Measurements from ENCODE around the gene AP5S1. TPM values are rescaled to one million over a fixed set of nuclear protein-coding genes. Genes with fewer than 3 reads are reported as not detected.
"Not testable (repeated sequence)": the region's sequence is repeated elsewhere in the genome, so short reads cannot be mapped to it uniquely, and the experiment has no call there.

The AP5S1 gene
- total RNA-seq, 1 experiment from 2014 or later, result 9.4 TPM

DNA sequence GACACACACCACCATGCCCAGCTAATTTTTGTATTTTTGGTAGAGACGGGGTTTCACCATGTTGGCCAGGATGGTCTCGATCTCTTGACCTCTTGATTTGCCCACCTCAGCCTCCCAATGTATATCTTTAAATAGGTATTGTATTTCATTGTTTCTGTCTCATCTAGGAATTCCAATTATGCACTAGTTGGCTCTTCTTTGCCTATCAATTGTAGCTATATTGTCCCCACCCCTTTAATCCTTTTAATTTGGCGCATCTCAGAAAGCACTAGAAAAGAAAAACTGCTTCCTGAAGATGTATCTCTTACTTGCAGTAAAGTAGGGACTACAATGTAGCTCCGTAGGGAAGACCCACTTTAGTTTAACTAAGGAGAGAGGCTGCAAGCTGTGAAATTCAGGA, 15.8 kb downstream of the AP5S1 start:
- Histone ChIP-seq H3K27me3 (no peaks in the 10 kb centered on the region), H3K36me3 (no peaks in the 10 kb centered on the region), H3K4me1 (no peaks in the 10 kb centered on the region), H3K27ac (no peak overlapping the region), H3K4me3 (no peak overlapping the region), H3K9me3 (replicated peaks) (no peaks in the 10 kb centered on the region)
- DNase-seq, result no peak

DNA sequence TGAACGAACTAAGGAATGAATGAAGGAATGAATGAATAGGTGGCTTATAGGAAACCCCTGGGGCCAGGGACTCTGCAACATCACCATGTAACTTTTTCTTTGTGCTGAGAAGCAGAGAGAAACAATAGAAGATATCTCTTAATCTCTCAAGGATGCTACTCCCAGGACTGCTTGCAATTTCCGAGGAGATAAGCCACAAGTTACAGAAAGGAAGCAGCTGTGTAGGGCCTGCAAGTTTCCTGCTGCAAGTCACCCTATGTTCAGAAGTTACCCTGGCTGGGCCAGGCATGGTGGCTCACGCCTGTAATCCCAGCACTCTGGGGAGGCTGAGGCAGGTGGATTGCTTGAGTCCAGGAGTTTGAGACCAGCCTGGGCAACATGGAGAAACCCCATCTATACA, 19.0 kb downstream of the AP5S1 start:
- H3K9me3 ChIP-seq (replicated peaks), result no peaks in the 10 kb centered on the region
- H3K4me3 ChIP-seq, result no peak overlapping the region
- 0 out of 2 replicates have a peak, but pooled peaks cover 3% of the 10 kb centered on the region for H3K4me1 ChIP-seq
- DNase-seq, result no peak
- no peaks in the 10 kb centered on the region for H3K36me3 ChIP-seq
- H3K27me3 ChIP-seq, result no peaks in the 10 kb centered on the region
- no peak overlapping the region for H3K27ac ChIP-seq

DNA sequence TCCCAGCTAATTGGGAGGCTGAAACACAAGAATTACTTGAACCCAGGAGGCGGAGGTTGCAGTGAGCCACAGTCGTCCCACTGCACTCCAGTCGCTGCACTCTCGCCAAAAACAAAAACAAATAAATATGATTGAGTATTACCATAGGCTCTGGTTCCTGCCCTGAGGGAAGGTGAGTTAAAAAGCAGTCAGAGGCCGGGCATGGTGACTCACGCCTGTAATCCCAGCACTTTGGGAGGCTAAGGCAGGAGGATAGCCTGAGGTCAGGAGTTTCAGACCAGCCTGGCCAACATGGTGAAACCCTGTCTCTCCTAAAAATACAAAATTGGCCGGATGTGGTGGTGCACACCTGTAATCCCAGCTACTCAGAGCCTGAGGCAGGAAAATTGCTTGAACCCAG, 19.9 kb downstream of the AP5S1 start:
- H3K36me3 ChIP-seq; H3K27me3 ChIP-seq; H3K4me3 ChIP-seq; DNase-seq; H3K4me1 ChIP-seq; H3K27ac ChIP-seq; H3K9me3 ChIP-seq (replicated peaks): not testable (repeated sequence)

DNA sequence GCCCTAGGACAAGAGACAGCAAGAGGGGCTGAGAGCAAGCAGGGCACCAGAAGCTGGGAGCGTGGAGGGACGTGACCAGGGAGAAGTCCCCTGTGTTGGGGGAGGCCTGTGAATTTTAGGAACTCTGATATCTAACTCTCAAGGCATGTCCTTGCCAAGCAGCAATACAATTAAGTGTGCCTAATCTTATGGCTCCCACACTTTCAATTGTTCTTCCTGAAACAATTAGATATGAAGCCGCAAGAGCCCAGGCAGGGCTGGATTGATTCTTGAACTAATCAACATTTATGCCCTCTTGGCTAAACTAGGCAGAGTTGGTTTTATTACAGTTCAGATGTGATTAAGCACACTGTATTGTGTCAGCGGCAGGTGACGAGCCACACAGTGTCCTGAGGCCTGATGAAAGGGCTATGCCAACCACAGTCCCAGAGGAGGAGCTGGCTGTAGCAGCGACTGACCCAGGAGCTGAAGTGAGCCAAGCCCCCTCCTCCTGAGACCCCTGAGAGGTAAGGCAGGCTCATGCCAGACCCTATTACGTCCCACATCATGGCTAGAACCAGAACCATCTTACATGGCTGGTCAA, 22.1 kb downstream of the AP5S1 start:
- Histone ChIP-seq H3K27ac (no peak overlapping the region), H3K27me3 (no peaks in the 10 kb centered on the region), H3K4me1 (0 out of 2 replicates have a peak, but pooled peaks cover 3% of the 10 kb centered on the region), H3K4me3 (no peak overlapping the region), H3K9me3 (replicated peaks) (no peaks in the 10 kb centered on the region), H3K36me3 (no peaks in the 10 kb centered on the region)
- no peak for DNase-seq

DNA sequence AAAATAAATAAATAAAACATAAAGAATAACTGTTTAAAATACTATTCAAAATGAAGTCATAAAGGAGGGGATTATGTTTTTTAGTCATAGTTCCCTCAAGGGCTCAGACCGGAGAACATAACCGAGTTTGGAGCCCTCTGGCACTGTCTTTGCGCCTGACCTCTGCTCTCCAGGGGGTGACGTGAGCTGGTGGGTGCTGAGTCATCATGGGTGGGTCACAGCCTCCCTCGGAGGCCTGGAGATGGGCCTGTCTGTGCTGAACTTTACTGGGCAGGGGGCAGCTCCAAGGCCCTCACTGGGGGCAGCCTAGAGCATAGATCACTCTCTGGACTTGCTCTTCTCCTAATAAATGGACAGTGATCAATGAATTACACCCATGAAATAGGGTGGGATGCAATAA, 23.1 kb downstream of the AP5S1 start:
- DNase-seq, result peak; percentile 33 to 34
- no peak overlapping the region for H3K4me3 ChIP-seq
- H3K27me3 ChIP-seq, result no peaks in the 10 kb centered on the region
- no peaks in the 10 kb centered on the region for H3K9me3 ChIP-seq (replicated peaks)
- no peak overlapping the region for H3K27ac ChIP-seq
- no peaks in the 10 kb centered on the region for H3K36me3 ChIP-seq
- 0 out of 2 replicates have a peak, but pooled peaks cover 3% of the 10 kb centered on the region for H3K4me1 ChIP-seq

DNA sequence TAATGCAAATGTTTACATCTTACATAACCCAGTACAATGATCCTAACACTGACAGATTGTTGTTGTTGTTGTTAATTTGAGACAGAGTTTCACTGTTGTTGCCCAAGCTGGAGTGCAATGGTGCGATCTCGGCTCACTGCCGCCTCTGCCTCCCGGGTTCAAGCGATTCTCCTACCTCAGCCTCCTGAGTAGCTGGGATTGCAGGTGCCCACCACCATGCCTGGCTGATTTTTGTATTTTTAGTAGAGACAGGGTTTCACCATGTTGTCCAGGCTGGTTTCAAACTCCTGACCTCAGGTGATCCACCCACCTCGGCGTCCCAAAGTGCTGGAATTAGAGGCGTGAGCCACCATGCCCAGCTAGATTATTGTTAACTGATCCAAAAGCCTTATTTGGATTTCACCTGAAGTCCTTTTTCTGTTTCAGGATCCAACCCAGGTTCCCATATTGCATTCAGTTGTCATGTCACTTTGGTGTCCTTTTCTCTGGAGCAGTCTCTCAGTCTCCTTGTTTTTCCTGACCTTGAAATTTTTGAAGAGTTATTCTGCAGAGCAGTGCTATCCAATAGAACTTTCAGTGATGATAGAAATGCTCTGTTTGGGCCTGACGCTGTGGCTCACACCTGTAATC, 23.8 kb downstream of the AP5S1 start:
- H3K9me3 ChIP-seq (replicated peaks); DNase-seq; H3K4me3 ChIP-seq; H3K27me3 ChIP-seq; H3K27ac ChIP-seq; H3K4me1 ChIP-seq; H3K36me3 ChIP-seq: not testable (repeated sequence)

DNA sequence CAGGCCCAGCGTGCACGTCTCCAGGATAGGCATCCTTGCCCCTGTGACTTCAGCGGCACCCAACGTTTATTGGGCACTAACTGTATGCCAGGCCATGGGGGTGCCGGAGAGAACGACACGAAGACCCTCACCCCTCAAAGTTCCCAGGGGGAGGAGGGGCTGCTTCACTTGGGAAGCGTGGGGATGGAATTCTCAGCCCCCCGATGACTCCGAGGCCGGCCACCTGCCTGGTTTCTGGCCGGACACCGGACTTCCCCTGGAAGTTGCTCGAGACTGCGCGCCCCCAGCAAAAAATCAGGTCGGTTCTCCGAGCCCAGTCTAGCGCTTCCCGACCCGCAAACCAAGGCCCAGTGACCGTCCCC, 26.0 kb downstream of the AP5S1 start:
- no peaks in the 10 kb centered on the region for H3K27me3 ChIP-seq
- DNase-seq, result no peak
- 0 out of 2 replicates have a peak, but pooled peaks cover 3% of the 10 kb centered on the region for H3K4me1 ChIP-seq
- peak overlapping the region; percentile 96 for H3K4me3 ChIP-seq
- H3K9me3 ChIP-seq (replicated peaks), result no peaks in the 10 kb centered on the region
- no peaks in the 10 kb centered on the region for H3K36me3 ChIP-seq
- peak overlapping the region; percentile 54 for H3K27ac ChIP-seq

DNA sequence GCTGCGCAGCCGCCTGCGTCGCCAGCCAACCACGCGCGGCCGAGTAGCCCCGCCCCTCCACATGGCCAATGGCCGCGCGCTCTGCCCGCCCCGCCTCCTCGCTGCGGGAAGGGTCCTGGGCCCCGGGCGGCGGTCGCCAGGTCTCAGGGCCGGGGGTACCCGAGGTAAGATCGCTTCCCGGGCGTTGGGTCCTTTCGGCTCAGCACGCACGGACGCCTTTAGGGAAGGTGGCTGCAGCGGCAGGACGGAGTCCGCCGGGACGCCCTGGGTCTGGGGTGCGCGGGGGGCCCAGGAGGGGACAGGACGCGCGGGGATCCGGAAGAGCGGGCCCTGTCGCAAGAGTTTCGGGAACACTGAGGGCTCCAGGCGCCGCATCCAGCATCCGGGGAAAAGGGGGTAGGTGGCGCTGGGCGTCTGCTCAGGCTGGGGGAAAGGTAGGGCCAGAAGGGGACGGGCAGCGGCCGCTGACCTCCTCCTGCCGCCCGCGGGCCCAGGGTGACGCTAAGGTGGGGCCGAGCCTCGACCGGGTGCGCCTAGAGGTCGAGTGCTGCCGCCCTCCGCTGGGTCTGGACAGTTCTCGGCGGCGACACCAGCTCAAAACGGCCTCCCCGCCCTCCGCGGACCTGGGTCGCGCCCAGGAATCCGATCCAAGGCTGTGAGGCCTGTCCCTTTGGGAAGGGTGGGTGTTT, 26.5 kb downstream of the AP5S1 start, which contains the start of gene MAVS:
Gene MAVS (plus strand): TSS at position 95 of the 689 bp plus-strand sequence. CDS start 7,791 bp downstream, outside the sequence.
- Histone ChIP-seq H3K9me3 (replicated peaks) (no peaks in the 10 kb centered on the region), H3K4me3 (peak within 1 kb of the TSS; percentile 96), H3K4me1 (0 out of 2 replicates have a peak, but pooled peaks cover 3% of the 10 kb centered on the region), H3K27me3 (no peaks in the 10 kb centered on the region), H3K27ac (peak within 1 kb of the TSS; percentile 54), H3K36me3 (no peaks in the 10 kb centered on the region)
- DNase-seq, result peak; percentile 83 to 85

DNA sequence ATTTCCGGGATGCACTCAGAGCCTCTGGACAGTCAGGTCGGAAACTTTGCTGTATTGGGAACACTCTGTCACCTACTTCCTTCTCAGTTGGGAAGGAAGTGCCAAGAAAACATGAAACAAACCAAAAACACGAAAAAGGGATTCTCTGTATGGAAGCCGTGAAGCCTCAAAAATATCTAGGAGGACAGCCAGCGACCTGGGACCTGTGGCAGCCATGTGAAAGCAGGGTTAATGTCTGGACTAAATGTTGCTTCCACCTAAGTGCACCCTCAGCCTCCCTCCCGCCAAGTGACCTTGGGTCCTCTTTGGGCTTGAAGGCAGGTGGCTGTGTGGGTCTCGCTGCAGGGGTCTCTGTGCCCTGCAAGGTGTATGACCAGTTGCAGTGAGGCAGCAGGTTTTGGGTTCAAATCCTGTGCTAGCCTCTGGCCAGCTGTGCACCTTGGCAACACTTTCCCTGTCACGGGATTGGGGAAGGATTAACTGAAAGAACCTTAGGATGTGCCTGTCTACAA, 27.1 kb downstream of the AP5S1 start:
- Histone ChIP-seq H3K36me3 (no peaks in the 10 kb centered on the region), H3K4me1 (0 out of 2 replicates have a peak, but pooled peaks cover 3% of the 10 kb centered on the region), H3K27ac (peak overlapping the region; percentile 54), H3K9me3 (replicated peaks) (no peaks in the 10 kb centered on the region), H3K27me3 (no peaks in the 10 kb centered on the region), H3K4me3 (peak overlapping the region; percentile 96)
- DNase-seq, result no peak

DNA sequence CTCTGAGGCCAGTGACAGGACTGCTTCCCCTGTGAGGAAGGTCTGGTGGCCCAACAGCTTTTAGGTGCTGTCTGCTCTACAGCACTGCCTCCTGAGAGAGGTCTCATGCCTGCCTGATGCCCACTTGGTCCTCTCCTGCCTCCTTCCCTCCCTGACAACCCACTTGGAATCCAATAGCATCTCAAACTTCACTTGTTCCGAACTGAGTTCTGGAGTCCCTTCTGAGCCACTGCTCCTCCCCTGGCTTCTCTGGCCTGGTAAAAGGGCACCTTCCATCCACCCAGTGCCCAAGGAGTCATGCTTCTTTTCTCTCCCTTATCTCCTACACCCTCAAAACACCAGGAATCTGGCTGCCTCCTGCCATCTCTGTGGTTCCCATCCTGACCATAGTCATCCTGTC, 28.2 kb downstream of the AP5S1 start:
- H3K27me3 ChIP-seq, result no peaks in the 10 kb centered on the region
- DNase-seq, result no peak
- H3K36me3 ChIP-seq, result no peaks in the 10 kb centered on the region
- no peaks in the 10 kb centered on the region for H3K9me3 ChIP-seq (replicated peaks)
- no peak overlapping the region for H3K27ac ChIP-seq
- no peak overlapping the region for H3K4me3 ChIP-seq
- 0 out of 2 replicates have a peak, but pooled peaks cover under 1% of the 10 kb centered on the region for H3K4me1 ChIP-seq

DNA sequence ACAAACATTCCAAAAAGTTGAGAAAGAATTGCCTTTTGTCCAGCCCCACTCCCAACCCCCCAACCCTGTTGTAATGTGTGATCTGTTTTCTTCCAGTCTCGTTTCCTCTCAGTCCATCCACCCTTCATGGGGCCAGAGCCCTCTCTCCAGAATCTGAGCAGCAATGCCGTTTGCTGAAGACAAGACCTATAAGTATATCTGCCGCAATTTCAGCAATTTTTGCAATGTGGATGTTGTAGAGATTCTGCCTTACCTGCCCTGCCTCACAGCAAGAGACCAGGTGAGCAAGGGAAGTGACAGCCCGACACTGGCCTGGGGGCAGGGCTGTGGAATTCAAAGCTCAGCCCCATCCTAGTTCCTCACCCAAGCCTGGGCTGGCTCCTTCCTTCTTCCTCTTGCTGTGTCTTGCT, 34.1 kb downstream of the AP5S1 start:
- DNase-seq, result no peak
- no peak overlapping the region for H3K27ac ChIP-seq
- H3K4me1 ChIP-seq, result no peaks in the 10 kb centered on the region
- H3K27me3 ChIP-seq, result no peaks in the 10 kb centered on the region
- no peaks in the 10 kb centered on the region for H3K9me3 ChIP-seq (replicated peaks)
- no peak overlapping the region for H3K4me3 ChIP-seq
- H3K36me3 ChIP-seq, result peaks cover 19% of the 10 kb centered on the region

DNA sequence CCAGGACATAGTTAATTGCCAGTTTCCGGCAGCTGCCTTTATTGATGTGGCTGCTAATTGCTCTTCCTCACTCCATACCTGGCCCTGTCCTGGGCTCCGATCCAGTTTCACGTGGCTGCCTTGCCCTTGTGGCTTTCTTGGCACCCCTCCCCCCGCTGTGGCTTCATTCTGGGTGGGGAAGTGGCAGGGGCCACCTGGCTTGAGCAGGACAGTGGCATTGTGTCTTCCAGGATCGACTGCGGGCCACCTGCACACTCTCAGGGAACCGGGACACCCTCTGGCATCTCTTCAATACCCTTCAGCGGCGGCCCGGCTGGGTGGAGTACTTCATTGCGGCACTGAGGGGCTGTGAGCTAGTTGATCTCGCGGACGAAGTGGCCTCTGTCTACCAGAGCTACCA, 37.1 kb downstream of the AP5S1 start:
- Histone ChIP-seq H3K4me1 (peaks cover 6% of the 10 kb centered on the region; the same call in 1 of the 2 replicates), H3K27ac (no peak overlapping the region), H3K36me3 (peaks cover 30% of the 10 kb centered on the region), H3K9me3 (replicated peaks) (peaks cover 3% of the 10 kb centered on the region), H3K27me3 (no peaks in the 10 kb centered on the region), H3K4me3 (no peak overlapping the region)
- DNase-seq, result no peak

DNA sequence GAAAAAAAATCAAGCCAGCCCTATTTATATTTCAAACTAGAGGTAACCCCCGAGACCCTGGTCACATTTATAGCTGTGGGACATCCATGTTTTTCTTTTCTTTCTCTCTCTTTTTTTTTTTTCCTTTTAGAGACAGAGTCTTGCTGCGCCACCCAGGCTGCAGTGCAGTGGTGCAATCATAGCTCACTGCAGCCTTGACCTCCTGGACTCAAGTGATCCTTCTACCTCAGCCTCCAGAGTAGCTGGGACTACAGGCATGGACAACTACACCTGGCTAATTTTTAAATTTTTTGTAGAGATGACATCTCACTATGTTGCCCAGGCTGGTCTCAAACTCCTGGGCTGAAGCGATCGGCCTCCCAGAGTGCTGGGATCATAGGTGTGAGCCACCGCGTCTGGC, 38.3 kb downstream of the AP5S1 start:
- DNase-seq, result no peak
- Histone ChIP-seq H3K4me1 (peaks cover 6% of the 10 kb centered on the region; the same call in 1 of the 2 replicates), H3K27ac (no peak overlapping the region), H3K4me3 (no peak overlapping the region), H3K36me3 (peaks cover 43% of the 10 kb centered on the region), H3K9me3 (replicated peaks) (peaks cover 7% of the 10 kb centered on the region), H3K27me3 (no peaks in the 10 kb centered on the region)

DNA sequence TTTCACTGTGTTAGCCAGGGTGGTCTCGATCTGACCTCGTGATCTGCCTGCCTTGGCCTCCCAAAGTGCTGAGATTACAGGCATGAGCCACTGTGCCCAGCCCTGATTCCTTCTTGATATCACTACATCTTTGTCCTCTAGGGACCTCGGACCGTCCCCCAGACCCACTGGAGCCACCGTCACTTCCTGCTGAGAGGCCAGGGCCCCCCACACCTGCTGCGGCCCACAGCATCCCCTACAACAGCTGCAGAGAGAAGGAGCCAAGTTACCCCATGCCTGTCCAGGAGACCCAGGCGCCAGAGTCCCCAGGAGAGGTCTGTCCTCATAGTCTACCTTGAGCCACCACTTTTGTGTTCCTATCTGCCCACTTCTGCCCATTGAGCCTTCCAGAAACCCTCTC, 40.8 kb downstream of the AP5S1 start:
- Histone ChIP-seq H3K27me3 (no peaks in the 10 kb centered on the region), H3K9me3 (replicated peaks) (peaks cover 7% of the 10 kb centered on the region), H3K27ac (peak overlapping the region; percentile 59), H3K4me3 (no peak overlapping the region), H3K36me3 (peaks cover 52% of the 10 kb centered on the region), H3K4me1 (peaks cover 6% of the 10 kb centered on the region; the same call in 1 of the 2 replicates)
- DNase-seq, result peak; percentile 76 to 79

DNA sequence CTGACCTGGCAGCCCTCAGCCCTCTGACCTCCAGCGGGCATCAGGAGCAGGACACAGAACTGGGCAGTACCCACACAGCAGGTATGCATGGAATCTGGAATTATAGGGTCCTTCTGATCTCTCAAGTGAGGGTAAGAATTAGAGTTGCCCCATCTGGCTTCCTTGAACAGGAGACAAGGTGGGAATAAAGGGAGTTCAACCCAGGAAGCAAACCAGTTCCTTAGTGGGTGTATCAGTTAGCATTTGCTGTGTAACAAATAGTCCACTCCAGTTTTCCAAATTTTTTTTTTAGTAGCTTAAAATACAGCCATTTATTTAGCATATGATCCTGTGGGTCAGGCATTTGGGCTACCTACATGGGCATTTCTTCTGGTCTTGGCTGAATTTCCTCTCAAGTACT, 42.0 kb downstream of the AP5S1 start:
- Histone ChIP-seq H3K4me3 (no peak overlapping the region), H3K36me3 (peaks cover 49% of the 10 kb centered on the region), H3K9me3 (replicated peaks) (peaks cover 7% of the 10 kb centered on the region), H3K4me1 (peaks cover 6% of the 10 kb centered on the region; the same call in 1 of the 2 replicates), H3K27ac (no peak overlapping the region), H3K27me3 (no peaks in the 10 kb centered on the region)
- no peak for DNase-seq
